HEK293 (cell line): ENCODE measurements around the gene ITGB4.

Experiments
- CTCF ChIA-PET: fragments of 350-600 bp; formaldehyde crosslinking; extraction: SDS; loops from one replicate; lab custom pipeline; 2021; ENCODE audit warnings: antibody characterized with exemption; lab: Yijun Ruan, JAX
- POLR2A ChIA-PET: fragments of 300-600 bp; formaldehyde crosslinking; extraction: SDS; loops from one replicate; lab custom pipeline; 2020; ENCODE audit warnings: antibody characterized with exemption, inconsistent platforms; lab: Yijun Ruan, JAX
- H3K27ac ChIP-seq: fragments of 200-500 bp; sonication (Bioruptor generic); 2 replicates; pipeline ENCODE4 v1.5.1; 2014; ENCODE audit warnings: low read depth, low read length, control low read depth, inconsistent platforms; ENCODE audit errors: extremely low read depth
- H3K36me3 ChIP-seq, 2 experiments: fragments of 200-500 bp in 1 of 2; sonication (Bioruptor generic) in 1 of 2; 1 replicate in 1 of 2; 2 replicates in 1 of 2; pipeline ENCODE4 v1.5.1; 2014 to 2017; ENCODE audit warnings: inconsistent platforms in 2 of 2, low read length in 2 of 2; ENCODE audit not compliant: control insufficient read depth in 2 of 2, insufficient read depth in 1 of 2
- H3K4me1 ChIP-seq: fragments of 200-500 bp; sonication (Bioruptor generic); 2 replicates; pipeline ENCODE4 v1.5.1; 2014; ENCODE audit warnings: mild to moderate bottlenecking, low read length, inconsistent platforms; ENCODE audit not compliant: control insufficient read depth, insufficient read depth
- H3K4me3 ChIP-seq: 2 replicates; pipeline ENCODE4 v1.5.1; 2011; ENCODE audit warnings: low read depth, mild to moderate bottlenecking, control low read depth, low read length, moderate library complexity
- H3K9me3 ChIP-seq: fragments of 200-500 bp; sonication (Bioruptor generic); 2 replicates; pipeline ENCODE4 v1.5.1; 2014; ENCODE audit warnings: low read depth, low read length, inconsistent platforms; ENCODE audit not compliant: control insufficient read depth, insufficient read depth
- HOXC10 ChIP-seq: sonication (generic); formaldehyde crosslinking; IDR thresholded peaks from 2 replicates; pipeline ENCODE4 v1.8.1; 2023; ENCODE audit warnings: mild to moderate bottlenecking, missing genetic modification reagents
- KLF17 ChIP-seq: fragments of 450-650 bp; formaldehyde crosslinking; IDR thresholded peaks from 2 replicates; pipeline ENCODE4 v1.5.1; 2016; ENCODE audit warnings: missing biosample characterization, missing genetic modification characterization
- KLF7 ChIP-seq: fragments of 450-650 bp; formaldehyde crosslinking; IDR thresholded peaks from 2 replicates; pipeline ENCODE4 v1.5.1; 2016; ENCODE audit warnings: missing biosample characterization, missing genetic modification characterization, borderline replicate concordance
- KLF8 ChIP-seq: fragments of 450-650 bp; formaldehyde crosslinking; IDR thresholded peaks from 2 replicates; pipeline ENCODE4 v1.5.1; 2016; ENCODE audit warnings: missing biosample characterization, missing genetic modification characterization
- SCRT1 ChIP-seq: fragments of 450-650 bp; formaldehyde crosslinking; IDR thresholded peaks from 2 replicates; pipeline ENCODE4 v1.5.1; 2016; ENCODE audit warnings: missing biosample characterization, missing genetic modification characterization, borderline replicate concordance
- YY2 ChIP-seq: fragments of 450-650 bp; formaldehyde crosslinking; IDR thresholded peaks from 2 replicates; pipeline ENCODE4 v1.5.1; 2016; ENCODE audit warnings: missing biosample characterization, missing genetic modification characterization
- ZEB2 ChIP-seq: fragments of 450-650 bp; formaldehyde crosslinking; IDR thresholded peaks from 2 replicates; pipeline ENCODE4 v1.5.1; 2016; ENCODE audit warnings: missing biosample characterization, missing genetic modification characterization
- ZNF10 ChIP-seq: fragments of 450-650 bp; formaldehyde crosslinking; IDR thresholded peaks from 2 replicates; pipeline ENCODE4 v1.5.1; 2017; ENCODE audit warnings: missing biosample characterization, missing genetic modification characterization
- ZNF112 ChIP-seq: fragments of 450-650 bp; formaldehyde crosslinking; IDR thresholded peaks from 2 replicates; pipeline ENCODE4 v1.5.0; 2017; ENCODE audit warnings: missing biosample characterization, missing genetic modification characterization
- ZNF19 ChIP-seq: fragments of 450-650 bp; formaldehyde crosslinking; IDR thresholded peaks from 2 replicates; pipeline ENCODE4; 2016; ENCODE audit warnings: missing biosample characterization, missing genetic modification characterization, low read depth
- ZNF214 ChIP-seq: fragments of 450-650 bp; formaldehyde crosslinking; IDR thresholded peaks from 2 replicates; pipeline ENCODE4 v1.5.1; 2017; ENCODE audit warnings: missing biosample characterization, mild to moderate bottlenecking, missing genetic modification characterization, borderline replicate concordance
- ZNF24 ChIP-seq: fragments of 450-650 bp; formaldehyde crosslinking; IDR thresholded peaks from 2 replicates; pipeline ENCODE4 v1.5.1; 2016; ENCODE audit warnings: missing biosample characterization, missing genetic modification characterization
- ZNF292 ChIP-seq: fragments of 450-650 bp; formaldehyde crosslinking; IDR thresholded peaks from 2 replicates; pipeline ENCODE4 v1.5.1; 2016; ENCODE audit warnings: low read depth, missing biosample characterization, missing genetic modification characterization, borderline replicate concordance
- ZNF426 ChIP-seq: fragments of 450-650 bp; formaldehyde crosslinking; IDR thresholded peaks from 2 replicates; pipeline ENCODE4 v1.5.1; 2017; ENCODE audit warnings: missing biosample characterization, missing genetic modification characterization, mild to moderate bottlenecking, inconsistent platforms, moderate library complexity
- ZNF501 ChIP-seq: fragments of 450-650 bp; formaldehyde crosslinking; IDR thresholded peaks from 2 replicates; pipeline ENCODE4 v1.5.1; 2016; ENCODE audit warnings: missing biosample characterization, missing genetic modification characterization
- ZNF521 ChIP-seq: fragments of 450-650 bp; formaldehyde crosslinking; IDR thresholded peaks from 2 replicates; pipeline ENCODE4 v1.5.1; 2017; ENCODE audit warnings: missing biosample characterization, mild to moderate bottlenecking, missing genetic modification characterization
- ZNF558 ChIP-seq: fragments of 450-650 bp; formaldehyde crosslinking; IDR thresholded peaks from 2 replicates; pipeline ENCODE4 v1.5.1; 2016; ENCODE audit warnings: missing biosample characterization, missing genetic modification characterization
- ZNF664 ChIP-seq: fragments of 450-650 bp; formaldehyde crosslinking; IDR thresholded peaks from 2 replicates; pipeline ENCODE4 v1.5.1; 2016; ENCODE audit warnings: missing biosample characterization, missing genetic modification characterization
- ZNF701 ChIP-seq: fragments of 450-650 bp; formaldehyde crosslinking; IDR thresholded peaks from 2 replicates; pipeline ENCODE4 v1.5.1; 2016; ENCODE audit warnings: missing biosample characterization, missing genetic modification characterization
- ZNF830 ChIP-seq: fragments of 450-650 bp; IDR thresholded peaks from 2 replicates; pipeline ENCODE4 v1.5.0; 2018; ENCODE audit warnings: missing biosample characterization, missing genetic modification characterization, low read depth, mild to moderate bottlenecking, moderate library complexity
- ZNF837 ChIP-seq: fragments of 450-650 bp; formaldehyde crosslinking; IDR thresholded peaks from 2 replicates; pipeline ENCODE4 v1.5.1; 2016; ENCODE audit warnings: missing biosample characterization, missing genetic modification characterization
- TF ChIP-seq, protein P1 (sequence below): fragments of 450-650 bp; formaldehyde crosslinking; IDR thresholded peaks from 2 replicates; pipeline ENCODE4 v1.5.1; 2017; ENCODE audit warnings: missing biosample characterization, mild to moderate bottlenecking, missing genetic modification characterization, moderate library complexity
- TF ChIP-seq, protein P2 (sequence below): fragments of 450-650 bp; formaldehyde crosslinking; IDR thresholded peaks from 2 replicates; pipeline ENCODE4 v1.5.1; 2016; ENCODE audit warnings: missing biosample characterization, missing genetic modification characterization
- TF ChIP-seq, protein P3 (sequence below): fragments of 450-650 bp; formaldehyde crosslinking; IDR thresholded peaks from 2 replicates; pipeline ENCODE4 v1.5.1; 2016; ENCODE audit warnings: missing biosample characterization, missing genetic modification characterization

Gene ITGB4

GRCh38 chr17:75751676-75752404, 30.6 kb downstream of the ITGB4 start:
- ChIA-PET CTCF (interaction anchor here (0.8 to 10.5 kb wide), 10 partner anchors 9 to 200 kb away, joined by 3 to 341 read pairs (median 77); partner anchors contain the start of genes GALK1, SMIM5 and UNK), POLR2A (interaction anchor here (1.1 to 1.2 kb wide), 2 partner anchors 10 to 103 kb away, joined by 3 to 4 read pairs; partner anchors contain the start of gene WBP2)
- Histone ChIP-seq H3K36me3 (no peaks in the 10 kb centered on the region), H3K27ac (no peak overlapping the region), H3K4me1 (no peaks in the 10 kb centered on the region), H3K9me3 (no peaks in the 10 kb centered on the region), H3K4me3 (no peak overlapping the region)
- TF ChIP-seq, protein P1, sequence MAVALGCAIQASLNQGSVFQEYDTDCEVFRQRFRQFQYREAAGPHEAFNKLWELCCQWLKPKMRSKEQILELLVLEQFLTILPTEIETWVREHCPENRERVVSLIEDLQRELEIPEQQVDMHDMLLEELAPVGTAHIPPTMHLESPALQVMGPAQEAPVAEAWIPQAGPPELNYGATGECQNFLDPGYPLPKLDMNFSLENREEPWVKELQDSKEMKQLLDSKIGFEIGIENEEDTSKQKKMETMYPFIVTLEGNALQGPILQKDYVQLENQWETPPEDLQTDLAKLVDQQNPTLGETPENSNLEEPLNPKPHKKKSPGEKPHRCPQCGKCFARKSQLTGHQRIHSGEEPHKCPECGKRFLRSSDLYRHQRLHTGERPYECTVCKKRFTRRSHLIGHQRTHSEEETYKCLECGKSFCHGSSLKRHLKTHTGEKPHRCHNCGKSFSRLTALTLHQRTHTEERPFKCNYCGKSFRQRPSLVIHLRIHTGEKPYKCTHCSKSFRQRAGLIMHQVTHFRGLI (tag by site-specific recombination) = peak; percentile 94
- TF ChIP-seq HOXC10 (CRISPR knock-in tag) = no peak
- no peak for TF ChIP-seq SCRT1 (tag by site-specific recombination)
- TF ChIP-seq ZNF10 (tag by site-specific recombination) = 0 out of 2 replicates have a peak, but pooled peaks have one; percentile 47
- no peak for TF ChIP-seq ZNF664 (tag by site-specific recombination)

- TF ChIP-seq KLF17 (tag by site-specific recombination) (no peak), SCRT1 (tag by site-specific recombination) (no peak), KLF8 (tag by site-specific recombination) (no peak), ZNF19 (tag by site-specific recombination) (no peak), ZNF24 (tag by site-specific recombination) (no peak), ZNF701 (tag by site-specific recombination) (no peak), ZEB2 (tag by site-specific recombination) (no peak), ZNF558 (tag by site-specific recombination) (no peak), ZNF292 (tag by site-specific recombination) (no peak), ZNF521 (tag by site-specific recombination) (no peak), ZNF830 (tag by site-specific recombination) (no peak), ZNF112 (no peak), ZNF501 (tag by site-specific recombination) (no peak), YY2 (tag by site-specific recombination) (no peak), ZNF426 (tag by site-specific recombination) (no peak), ZNF837 (no peak), KLF7 (no peak), ZNF214 (tag by site-specific recombination) (no peak)
- TF ChIP-seq, protein P2, sequence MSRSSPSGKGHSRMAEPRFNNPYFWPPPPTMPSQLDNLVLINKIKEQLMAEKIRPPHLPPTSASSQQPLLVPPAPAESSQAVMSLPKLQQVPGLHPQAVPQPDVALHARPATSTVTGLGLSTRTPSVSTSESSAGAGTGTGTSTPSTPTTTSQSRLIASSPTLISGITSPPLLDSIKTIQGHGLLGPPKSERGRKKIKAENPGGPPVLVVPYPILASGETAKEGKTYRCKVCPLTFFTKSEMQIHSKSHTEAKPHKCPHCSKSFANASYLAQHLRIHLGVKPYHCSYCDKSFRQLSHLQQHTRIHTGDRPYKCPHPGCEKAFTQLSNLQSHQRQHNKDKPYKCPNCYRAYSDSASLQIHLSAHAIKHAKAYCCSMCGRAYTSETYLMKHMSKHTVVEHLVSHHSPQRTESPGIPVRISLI = no peak
- TF ChIP-seq, protein P3, sequence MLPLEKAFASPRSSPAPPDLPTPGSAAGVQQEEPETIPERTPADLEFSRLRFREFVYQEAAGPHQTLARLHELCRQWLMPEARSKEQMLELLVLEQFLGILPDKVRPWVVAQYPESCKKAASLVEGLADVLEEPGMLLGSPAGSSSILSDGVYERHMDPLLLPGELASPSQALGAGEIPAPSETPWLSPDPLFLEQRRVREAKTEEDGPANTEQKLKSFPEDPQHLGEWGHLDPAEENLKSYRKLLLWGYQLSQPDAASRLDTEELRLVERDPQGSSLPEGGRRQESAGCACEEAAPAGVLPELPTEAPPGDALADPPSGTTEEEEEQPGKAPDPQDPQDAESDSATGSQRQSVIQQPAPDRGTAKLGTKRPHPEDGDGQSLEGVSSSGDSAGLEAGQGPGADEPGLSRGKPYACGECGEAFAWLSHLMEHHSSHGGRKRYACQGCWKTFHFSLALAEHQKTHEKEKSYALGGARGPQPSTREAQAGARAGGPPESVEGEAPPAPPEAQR = no peak
- Histone ChIP-seq H3K4me3 (no peak overlapping the region), H3K4me1 (no peaks in the 10 kb centered on the region), H3K27ac (no peak overlapping the region), H3K9me3 (no peaks in the 10 kb centered on the region), H3K36me3 (no peaks in the 10 kb centered on the region)
- POLR2A ChIA-PET = interaction anchor here (1.1 kb wide), 1 partner anchor 10 kb away, joined by 4 read pairs; no protein-coding TSS in a partner anchor
- CTCF ChIA-PET = interaction anchor here (0.8 to 10.5 kb wide), 4 partner anchors 9 to 119 kb away, joined by 3 to 341 read pairs (median 86); partner anchors contain the start of genes GALK1 and SMIM5
These were observed 31.1 kb downstream of the ITGB4 start for GRCh38 chr17:75752405-75752709.
